HG03139 (cell line): ENCODE data around the gene SH3GL3.

ENCODE experiments used
- ATAC-seq: cut with Tn5 transposase; IDR thresholded peaks from one replicate; pipeline ENCODE4 v1.9.1; 2021; ENCODE audit not compliant: unreplicated experiment

The SH3GL3 gene

DNA sequence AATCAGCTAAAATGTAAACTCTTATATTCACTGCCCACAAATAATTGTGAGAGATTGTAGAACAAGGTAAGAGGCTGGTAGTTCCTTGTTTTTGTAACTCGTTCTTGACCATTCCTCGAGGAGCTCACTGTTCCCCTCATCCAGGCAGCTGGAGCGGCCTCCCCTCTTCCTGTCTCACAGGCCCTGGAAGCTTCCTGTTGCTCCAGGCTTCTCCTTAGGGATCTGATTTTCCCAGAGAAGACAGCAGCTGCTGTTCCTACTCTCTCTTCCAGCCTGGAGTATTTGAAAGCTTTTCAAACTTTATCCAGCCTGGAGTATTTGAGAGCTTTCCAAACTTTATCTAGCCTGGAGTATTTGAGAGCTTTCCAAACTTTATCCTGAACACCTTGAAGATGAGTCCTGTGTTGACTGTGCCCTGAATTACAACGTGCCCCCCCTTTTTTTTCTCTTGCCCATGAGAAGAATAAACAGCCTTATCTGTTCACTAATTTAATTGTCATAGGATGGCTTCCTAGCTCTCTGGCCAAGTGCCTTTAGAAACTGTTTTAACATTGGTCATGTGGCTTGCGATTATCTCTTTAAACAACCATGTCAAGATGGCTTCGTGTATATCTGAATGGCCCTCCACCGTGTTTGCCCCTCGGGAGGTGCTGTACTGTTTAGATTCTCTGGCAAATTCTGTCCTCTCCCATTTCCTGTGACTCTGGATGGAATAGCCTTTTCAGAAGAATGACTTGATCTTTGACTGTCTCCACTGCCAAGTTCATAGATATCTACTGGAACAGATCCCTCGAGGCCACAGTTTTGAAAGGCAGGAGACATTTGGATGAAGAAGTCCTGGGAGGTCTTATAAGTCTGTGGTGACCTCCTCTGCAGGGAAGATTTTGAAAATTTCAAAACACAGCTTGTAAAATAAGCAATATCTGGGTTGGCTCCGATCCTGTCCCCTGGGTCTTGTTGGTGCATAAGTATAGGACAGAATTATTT, 211.6 kb downstream of the SH3GL3 start:
- no peak for ATAC-seq

- ATAC-seq: no peak
Observed at GRCh38 chr15:83659417-83659812, 212.3 kb downstream of the SH3GL3 start.

GRCh38 chr15:83665480-83665879, 218.3 kb downstream of the SH3GL3 start:
- ATAC-seq: no peak
